Uterus (tissue), 2 donors: ENCODE results near the gene IRF8.

Experiments
- POLR2A ChIP-seq, 2 donors: fragments of 450-650 bp; IDR thresholded peaks; one replicate each; pipeline ENCODE4 v1.6.1; 2016; ENCODE audit warnings: antibody characterized with exemption in 2 of 2, mild to moderate bottlenecking in 1 of 2, moderate library complexity in 1 of 2
- TF ChIP-seq, protein P1 (sequence below), 4 experiments: fragments of 200-600 bp in 2 of 4; fragments of 450-650 bp in 2 of 4; sonication (generic) in 2 of 4; IDR thresholded peaks; one replicate each; pipeline ENCODE4 v1.5.1; 2016 to 2019; ENCODE audit warnings: antibody characterized with exemption in 4 of 4, mild to moderate bottlenecking in 2 of 4, moderate library complexity in 1 of 4

DNA sequence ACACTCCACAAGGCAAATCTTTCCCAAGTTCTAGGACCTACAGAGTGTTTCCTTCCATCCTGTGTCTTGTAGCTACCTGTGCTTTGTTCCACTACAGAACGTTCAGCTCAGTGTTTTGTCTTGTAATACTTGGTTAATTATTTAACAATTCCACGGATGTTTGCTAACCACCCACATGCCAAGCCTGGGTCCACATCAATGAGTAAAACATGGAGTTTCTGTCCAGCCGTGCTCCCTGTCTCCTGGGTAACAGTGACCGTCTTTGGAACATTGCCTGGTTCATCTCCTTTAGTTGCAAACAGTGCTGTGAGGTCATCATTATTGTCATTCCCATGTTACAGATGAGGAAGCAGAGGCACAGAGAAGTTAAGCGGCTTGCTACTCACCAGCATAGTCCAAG is 41.3 kb downstream of the IRF8 start:
- TF ChIP-seq, protein P1, sequence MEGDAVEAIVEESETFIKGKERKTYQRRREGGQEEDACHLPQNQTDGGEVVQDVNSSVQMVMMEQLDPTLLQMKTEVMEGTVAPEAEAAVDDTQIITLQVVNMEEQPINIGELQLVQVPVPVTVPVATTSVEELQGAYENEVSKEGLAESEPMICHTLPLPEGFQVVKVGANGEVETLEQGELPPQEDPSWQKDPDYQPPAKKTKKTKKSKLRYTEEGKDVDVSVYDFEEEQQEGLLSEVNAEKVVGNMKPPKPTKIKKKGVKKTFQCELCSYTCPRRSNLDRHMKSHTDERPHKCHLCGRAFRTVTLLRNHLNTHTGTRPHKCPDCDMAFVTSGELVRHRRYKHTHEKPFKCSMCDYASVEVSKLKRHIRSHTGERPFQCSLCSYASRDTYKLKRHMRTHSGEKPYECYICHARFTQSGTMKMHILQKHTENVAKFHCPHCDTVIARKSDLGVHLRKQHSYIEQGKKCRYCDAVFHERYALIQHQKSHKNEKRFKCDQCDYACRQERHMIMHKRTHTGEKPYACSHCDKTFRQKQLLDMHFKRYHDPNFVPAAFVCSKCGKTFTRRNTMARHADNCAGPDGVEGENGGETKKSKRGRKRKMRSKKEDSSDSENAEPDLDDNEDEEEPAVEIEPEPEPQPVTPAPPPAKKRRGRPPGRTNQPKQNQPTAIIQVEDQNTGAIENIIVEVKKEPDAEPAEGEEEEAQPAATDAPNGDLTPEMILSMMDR (IDR thresholded peaks at IDR 0.05), result no peak
- no peak for TF ChIP-seq POLR2A (IDR thresholded peaks at IDR 0.05)
